COLO668 (cell line): Measurements from ENCODE around the gene IL4I1.
"Not testable (repeated sequence)": the region's sequence is repeated elsewhere in the genome, so short reads cannot be mapped to it uniquely, and the experiment has no call there.

Source experiments
- DNase-seq: peaks from one replicate; lab custom pipeline; 2025; ENCODE audit not compliant: unreplicated experiment; lab: John Stamatoyannopoulos, UW

The IL4I1 gene, protein sequence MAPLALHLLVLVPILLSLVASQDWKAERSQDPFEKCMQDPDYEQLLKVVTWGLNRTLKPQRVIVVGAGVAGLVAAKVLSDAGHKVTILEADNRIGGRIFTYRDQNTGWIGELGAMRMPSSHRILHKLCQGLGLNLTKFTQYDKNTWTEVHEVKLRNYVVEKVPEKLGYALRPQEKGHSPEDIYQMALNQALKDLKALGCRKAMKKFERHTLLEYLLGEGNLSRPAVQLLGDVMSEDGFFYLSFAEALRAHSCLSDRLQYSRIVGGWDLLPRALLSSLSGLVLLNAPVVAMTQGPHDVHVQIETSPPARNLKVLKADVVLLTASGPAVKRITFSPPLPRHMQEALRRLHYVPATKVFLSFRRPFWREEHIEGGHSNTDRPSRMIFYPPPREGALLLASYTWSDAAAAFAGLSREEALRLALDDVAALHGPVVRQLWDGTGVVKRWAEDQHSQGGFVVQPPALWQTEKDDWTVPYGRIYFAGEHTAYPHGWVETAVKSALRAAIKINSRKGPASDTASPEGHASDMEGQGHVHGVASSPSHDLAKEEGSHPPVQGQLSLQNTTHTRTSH

DNA sequence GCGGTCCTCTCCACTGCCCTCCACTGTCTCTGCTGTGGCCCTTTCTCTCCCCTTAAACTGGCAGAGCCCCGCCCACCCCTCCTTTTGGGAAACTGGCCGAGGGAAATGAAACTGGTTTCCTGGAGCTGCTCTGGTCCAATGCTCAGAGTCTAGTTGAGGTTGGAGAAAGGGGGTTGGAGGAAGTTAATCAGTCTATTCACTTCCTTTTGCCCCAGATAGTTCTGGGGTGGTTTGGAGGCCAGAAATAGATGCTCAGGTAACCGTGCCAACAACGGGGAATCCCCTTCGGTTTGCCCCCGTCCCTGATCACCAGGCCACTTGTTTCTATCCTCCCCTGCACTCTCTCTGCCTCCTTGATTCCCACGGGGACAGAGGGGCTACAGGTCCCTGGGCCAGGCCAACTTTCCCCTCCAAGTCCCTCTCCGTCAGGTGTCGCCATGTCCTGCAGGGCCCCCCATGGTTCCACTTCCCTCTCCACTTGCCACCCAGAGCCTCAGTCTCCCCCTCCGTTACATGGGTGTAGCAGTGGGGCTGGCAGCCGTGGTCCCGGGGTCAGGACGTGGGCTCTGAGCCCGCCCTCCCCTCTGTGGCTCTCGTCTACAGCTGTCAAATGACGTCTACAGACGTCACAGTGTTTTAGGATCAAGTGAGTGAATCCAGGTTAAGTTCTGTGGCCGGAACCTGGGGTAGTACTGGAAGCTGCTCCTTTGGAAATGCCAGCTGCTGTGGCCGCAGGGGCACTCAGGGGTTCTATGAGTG is at the start of gene IL4I1:
Gene IL4I1 (minus strand): TSS at position 25 of the 759 bp plus-strand sequence. CDS start 727 bp downstream, outside the sequence.
- peak; percentile 16 for DNase-seq

DNA sequence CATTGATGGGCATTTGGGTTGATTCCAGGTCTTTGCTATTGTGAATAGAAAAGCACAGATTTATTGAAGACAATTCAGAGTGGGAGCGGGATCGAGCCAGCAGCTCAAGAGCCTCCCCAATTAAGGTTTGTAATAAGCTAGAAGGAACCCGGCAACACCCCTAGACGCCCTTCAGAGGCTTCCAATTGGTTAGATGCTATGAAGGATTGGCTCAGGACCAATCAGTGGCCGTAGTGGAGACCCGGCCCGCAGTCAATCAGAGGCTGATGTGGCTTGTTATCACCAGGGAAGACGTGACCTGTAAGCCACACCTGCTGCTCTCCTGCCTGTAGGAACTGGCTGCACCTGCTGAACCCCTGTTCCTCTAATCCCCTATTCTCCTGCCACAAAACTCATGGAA is 49.7 kb upstream of the IL4I1 start:
- DNase-seq: no peak

DNA sequence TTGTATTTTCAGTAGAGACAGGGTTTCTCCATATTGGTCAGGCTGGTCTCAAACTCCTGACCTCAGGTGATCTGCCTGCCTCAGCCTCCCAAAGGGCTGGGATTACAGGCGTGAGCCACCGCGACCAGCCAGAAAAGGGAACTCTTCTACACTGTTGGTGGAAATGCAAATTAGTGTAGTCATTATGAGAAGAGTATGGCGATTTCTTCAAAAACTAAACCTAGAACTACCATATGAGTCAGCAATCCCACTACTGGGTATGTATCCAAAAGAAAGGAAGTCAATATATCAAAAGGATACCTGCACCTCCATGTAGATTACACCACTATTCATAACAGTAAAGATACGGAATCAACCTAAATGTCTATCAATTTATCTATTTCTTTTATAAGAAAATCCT is 47.9 kb upstream of the IL4I1 start:
- not testable (repeated sequence) for DNase-seq

DNA sequence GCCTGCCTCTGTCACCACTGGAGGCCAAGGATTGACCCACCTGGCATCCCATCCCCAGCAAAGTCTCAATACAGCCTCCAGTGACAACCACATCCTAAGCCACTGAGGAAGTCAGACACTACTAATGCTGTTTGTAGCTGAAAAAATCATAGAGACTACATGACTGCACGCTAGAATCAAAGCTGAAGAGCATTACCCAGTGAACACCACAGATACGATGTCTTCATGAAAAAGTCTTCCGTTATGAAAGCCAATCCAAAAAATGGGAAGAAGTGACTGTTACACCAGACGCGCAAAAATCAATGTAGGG is 43.8 kb upstream of the IL4I1 start:
- DNase-seq: no peak

DNA sequence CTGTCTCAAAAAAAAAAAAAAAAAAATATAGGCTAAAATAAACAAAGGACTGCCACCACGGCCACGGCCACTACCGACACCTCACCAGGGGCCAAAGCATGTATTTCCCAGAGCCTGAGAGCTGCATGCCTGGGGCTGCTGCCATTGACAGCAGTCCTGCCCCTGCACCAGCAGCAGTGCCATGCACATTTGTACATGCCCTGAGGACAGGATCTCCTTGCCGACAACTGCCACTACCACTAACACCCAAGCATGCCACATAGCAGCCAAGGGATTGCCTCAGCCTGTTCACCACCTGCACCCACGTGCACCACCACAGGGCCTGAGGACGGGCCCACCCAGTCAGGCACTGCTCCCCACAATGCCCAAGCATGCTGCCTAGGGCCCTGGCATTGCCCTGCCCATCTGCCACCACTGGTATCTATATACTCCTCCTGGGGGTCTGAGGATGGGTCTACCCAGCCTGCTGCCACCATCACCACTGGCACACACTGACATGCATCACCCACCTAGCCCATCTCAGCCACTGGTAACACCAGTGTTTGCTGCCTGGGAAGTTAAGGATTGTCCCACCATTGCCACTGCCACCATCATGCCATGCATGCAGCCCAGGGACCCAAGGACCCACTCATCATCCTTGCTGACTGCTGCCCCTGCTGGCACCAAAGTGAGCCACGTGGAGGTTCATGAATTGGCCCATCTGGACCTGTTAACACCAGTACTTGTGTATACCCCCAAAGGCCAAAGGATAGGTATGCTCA is 43.2 kb upstream of the IL4I1 start:
- no peak for DNase-seq

DNA sequence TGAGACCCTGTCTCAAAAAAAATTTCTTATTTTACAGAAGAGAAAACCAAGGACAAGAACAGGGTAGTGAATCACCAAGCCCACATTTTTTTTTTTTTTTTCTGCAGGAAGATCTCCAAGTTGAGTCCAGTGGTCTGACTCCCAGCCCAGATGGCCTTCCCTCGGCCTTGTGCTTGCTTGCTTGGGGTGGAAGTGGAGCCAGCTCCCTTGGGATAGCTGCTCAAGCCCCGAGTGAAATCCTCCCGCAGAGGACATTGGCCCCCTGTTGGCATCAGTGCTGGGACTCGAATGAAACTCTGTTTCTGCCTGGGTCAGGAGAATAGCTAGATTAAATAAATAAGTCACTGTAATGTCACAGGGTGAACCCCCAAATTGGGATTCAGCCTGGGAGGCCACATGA is 42.0 kb upstream of the IL4I1 start:
- no peak for DNase-seq

DNA sequence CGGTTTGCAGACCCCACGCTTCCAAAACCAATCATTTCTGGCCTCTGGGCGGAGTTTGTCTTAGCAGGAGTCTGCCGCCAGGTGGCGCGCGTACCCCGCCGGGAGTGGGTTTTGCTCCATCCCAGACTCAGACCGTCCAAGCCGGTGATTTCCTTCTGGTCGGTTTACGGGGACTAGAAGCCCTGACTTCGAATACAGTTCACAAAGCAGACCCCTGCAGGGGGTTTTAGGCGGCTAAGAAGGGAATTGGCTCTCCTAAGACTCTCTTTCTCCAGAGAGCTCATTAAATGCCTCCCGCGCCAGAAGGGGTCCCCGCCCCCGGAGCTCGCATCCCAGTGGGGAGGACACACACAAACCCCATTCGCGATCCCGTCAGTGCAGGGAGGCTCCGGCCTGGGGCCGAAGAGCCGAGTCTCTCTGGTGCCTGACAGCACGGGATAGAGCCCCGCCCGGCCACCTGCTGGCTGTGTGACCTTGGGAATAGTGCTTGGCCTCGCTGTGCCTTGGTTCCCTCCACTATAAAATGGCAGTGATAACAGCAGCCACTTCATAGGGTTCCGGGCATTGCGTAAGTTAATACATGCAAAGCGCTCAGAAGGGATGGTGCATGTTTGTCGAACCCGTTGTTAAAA is 41.2 kb upstream of the IL4I1 start:
- peak; percentile 73 for DNase-seq

DNA sequence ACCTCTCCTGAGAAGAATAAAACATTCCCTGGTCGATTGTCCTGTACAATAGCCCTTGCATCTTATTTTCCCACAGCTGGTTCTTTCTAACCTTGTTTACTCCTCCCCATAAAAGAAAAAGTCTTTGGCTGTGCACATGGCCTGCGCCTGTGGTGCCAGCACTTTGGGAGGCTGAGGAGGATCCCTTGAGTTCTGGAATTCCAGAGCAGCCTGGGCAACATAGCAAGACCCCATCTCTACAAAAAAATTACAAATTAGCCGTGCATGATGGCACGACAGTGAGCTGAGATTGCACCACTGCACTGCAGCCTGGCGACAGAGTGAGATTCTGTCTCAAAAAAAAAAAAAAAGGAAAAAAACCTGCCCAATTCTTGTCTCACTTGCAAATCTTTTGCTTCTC is 39.9 kb upstream of the IL4I1 start:
- DNase-seq: no peak

DNA sequence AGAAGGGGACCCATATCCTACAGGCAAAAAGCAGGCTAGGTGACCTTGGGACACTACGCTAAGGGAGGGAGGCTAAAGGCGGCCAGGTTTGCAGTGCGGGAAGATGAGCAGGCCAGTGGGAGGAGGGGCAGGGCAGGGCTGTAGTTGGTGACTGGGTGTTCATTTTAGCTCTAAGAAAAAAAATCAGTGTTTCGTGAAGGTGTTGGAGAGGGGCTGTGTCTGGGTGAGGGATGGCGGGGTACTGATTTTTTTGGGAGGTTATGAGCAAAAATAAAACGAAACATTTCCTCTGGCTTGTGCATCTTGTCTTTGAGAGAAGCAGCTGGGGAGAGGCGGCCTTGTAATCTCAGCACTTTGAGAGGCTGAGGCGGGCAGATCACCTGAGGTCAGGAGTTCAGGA is 37.0 kb upstream of the IL4I1 start:
- no peak for DNase-seq

DNA sequence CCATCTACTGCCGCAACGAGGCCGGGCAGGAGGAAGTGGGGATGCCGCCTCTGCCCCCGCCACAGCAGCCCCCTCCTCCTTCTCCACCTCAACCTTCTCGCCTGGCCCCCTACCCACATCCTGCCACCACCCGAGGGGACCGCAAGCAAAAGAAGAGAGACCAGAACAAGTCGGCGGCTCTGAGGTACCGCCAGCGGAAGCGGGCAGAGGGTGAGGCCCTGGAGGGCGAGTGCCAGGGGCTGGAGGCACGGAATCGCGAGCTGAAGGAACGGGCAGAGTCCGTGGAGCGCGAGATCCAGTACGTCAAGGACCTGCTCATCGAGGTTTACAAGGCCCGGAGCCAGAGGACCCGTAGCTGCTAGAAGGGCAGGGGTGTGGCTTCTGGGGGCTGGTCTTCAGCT is 36.0 kb upstream of the IL4I1 start:
- DNase-seq: no peak

DNA sequence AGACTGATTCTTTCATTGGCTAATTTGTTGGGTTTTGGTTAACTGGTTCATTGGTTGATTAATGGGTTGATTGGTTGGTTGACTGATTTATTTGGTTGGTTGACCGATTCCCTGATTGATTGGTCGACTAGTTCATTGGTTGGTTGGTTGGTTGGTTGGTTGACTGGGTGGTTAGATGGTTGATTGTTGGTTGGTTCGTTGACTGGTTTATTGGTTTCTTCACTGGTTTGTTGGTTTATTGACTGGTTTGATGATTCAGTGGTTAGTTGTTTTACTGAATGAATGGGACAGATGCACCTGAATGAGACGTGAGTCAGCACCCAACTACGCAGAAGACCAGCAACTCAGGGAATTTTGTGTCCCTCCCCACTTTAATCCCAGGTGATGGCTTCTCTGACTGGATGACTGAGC is 35.4 kb upstream of the IL4I1 start:
- DNase-seq: no peak

DNA sequence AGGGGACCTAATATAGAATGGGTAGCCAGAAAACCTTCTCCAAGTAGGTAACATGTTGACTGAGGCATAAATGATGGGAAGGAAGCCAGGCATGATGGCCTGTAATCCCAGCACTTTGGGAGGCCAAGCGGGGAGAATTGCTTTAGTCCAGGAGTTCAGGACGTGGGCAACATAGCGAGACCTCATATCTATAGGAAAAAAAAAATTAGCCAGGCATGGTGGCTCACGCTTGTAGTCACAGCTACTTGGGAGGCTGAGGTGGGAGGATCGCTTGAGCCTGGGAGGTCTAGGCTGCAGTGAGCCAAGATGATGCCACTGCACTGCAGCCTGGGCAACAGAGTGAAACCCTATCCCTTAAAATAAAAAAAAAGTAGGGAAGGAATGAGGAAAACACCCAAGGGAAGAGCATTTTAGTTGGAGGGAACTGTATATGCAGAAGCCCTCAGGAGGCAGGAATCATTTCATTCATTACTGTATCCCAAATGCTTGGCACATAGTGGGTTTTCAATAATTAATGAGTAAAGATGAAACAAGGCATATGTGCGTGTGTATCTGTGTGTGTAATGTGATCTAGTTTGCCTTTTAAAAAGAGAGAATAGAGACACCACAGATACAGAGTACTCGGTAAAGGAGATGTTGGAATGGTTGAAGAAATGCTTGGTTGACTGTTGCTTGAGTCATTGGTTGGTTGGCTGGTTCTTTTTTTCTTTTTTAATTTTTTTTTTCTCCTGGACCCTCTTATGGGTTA is 34.8 kb upstream of the IL4I1 start:
- DNase-seq: no peak

DNA sequence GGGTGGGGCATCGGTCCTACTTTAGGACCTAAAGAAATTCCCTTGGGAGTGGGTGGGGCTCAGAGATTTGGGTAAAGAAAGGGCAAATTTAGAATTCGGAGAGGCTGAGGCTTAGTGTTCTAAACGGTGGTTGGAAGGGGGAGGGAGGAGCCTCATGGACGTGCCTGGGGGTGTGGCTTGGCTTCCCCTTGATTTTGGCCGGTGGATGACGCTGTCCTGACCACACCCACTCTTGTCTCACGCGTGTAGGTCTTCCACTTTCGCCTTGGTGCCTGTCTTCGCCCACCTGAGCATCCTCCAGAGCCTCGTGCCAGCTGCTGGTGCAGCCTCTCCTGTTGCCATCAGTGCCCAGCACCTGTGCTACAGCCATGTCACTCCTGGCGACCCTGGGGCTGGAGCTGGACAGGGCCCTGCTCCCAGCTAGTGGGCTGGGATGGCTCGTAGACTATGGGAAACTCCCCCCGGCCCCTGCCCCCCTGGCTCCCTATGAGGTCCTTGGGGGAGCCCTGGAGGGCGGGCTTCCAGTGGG is 33.9 kb upstream of the IL4I1 start:
- no peak for DNase-seq

DNA sequence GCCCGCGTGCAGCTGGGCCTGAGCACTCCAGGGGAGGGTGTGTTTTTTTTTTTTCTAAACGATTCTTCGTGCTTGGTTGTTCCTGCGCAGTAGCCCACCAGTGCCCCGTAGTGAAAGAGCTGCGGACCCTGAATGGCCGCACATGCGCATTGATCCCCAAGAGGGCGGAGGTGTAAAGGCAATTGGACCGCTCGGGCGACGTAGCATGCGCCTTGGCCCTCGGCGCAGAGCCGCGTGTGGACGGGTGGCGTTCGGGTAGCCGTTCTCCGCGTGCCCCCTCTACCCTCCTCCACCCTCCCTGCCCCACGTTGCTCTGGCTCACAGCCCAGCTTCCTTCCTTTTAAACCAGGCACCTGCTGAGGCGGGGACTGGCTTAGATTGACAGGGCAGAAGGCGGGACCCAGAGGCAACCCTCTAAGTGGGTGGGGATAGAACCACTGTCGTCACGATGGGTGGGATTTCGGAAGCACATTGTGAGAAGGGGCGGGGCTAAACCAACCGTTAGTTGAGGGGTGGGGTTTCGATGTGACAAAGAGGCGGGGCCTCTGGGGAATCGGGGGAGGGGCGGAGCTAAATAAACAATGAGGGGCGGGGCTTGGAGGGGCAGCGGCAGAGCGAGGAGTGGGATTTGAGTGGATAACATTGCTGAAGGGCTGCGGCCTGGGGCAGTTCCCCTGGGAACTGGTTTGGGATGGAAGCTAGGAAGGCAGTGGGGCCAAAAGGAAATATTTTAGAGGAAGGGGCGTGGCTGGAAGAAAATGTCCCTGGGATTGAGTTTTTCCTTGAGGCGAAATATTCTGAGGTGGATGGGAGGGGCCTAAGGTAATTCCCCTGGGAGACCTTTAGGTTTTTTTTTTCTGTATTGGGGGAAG is 33.2 kb upstream of the IL4I1 start:
- DNase-seq: peak; percentile 91

DNA sequence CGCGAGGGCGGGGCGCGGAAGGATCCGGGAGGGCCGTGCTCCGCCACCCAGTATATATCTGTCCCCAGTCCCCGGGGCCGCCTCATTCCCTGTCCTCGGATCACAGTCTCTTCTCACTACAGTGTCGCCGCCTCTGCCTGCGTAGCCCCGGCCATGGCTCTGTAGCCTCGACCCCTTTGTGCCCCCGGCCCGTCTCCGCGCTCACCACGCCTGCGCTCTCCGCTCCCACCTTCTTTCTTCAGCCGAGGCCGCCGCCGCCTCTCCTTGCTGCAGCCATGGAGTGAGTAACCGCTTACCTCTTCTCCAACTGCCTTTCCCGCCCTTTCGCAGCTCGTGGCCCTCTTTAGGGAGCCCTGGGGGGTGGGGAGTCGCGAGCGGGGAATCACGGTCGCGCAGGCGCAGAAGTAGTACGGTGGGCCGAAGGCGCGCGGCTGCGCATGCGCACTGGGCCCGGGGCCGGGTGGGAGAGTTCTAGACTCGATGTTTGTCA is 32.5 kb upstream of the IL4I1 start, which contains the start of the genes ATF5 and NUP62:
Gene ATF5 (plus strand): TSS at position 85 of the 490 bp plus-strand sequence. CDS start 1,646 bp downstream, outside the sequence.
Gene NUP62 (minus strand): TSS at position 384 of the 490 bp plus-strand sequence. CDS start 19,697 bp downstream, outside the sequence.
- peak; percentile 94 for DNase-seq

DNA sequence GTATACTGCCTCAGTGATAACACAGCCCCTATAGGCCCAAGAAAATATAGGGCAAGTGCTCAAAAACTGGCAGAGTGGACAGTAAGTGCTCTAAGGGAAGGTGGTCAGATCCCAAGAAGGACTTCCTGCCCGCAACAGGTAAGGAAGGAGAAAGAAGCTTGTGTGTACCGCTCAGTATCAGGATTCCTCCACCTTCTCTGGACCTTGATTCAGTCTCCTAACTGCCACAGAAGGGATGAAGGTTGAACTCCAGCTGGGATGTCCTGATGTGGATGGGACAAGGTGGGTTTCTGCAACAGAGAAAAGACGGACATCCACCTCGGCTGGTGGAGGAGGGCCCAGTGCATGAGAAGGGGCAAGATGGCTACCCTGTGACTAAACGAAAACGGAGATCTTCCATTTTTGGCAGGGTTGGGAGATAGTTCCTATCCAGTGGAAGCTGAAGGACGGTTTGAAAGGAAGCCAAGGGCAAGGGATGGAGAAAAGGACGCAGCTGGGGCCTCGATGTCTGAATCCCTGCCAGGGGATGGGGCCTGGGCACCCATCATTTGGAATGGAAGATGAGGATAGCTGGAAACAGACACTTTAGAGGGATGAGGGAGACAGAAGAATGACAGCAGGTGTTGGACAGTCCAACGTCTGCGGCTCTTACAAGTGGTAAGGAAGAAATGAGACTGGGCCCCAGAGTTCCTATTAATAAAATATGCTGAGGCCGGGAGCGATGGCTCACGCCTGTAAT is 31.0 kb upstream of the IL4I1 start:
- DNase-seq: no peak

DNA sequence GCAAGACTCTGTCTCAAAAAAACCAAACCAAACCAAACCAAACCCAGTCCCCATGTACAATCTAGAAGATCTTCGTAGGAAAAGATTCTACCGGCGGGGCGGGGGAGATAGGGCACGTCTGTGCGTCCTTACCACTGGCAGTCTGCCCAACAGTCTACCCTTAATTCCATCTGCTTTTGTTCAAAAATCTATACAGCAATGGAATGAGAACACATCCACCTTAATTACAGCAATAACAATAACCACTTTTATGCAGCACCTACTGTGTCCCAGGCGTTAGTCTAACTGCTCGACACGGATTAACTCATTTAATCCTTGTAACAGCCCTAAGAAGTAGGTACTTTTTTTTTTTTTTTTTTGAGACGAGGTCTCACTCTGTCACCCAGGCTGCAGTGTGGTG is 29.8 kb upstream of the IL4I1 start:
- DNase-seq: no peak

DNA sequence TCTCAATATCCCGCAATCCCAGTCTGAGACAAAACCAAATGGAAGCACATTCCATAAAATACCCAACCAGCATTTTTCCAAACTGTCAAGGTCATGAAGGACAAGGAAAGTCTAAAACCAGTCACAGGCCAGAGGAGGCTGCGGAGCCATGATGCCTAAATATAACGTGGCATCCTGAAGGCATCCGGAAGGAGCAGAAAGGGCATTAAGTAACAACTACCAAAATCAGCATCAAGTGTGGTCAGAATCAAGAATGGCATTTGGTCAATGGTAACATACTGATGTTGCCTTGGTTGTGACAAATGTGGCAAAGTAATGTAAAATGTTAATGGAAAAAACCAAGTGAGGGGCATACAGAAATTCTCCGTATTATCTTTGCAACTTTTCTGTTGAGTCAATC is 28.8 kb upstream of the IL4I1 start:
- DNase-seq: no peak
